GM21786 (cell line): ENCODE data around the gene GFPT1.

ENCODE experiments used
- ATAC-seq: cut with Tn5 transposase; IDR thresholded peaks from one replicate; pipeline ENCODE4 v1.9.1; 2021; ENCODE audit not compliant: unreplicated experiment

GFPT1 gene

DNA sequence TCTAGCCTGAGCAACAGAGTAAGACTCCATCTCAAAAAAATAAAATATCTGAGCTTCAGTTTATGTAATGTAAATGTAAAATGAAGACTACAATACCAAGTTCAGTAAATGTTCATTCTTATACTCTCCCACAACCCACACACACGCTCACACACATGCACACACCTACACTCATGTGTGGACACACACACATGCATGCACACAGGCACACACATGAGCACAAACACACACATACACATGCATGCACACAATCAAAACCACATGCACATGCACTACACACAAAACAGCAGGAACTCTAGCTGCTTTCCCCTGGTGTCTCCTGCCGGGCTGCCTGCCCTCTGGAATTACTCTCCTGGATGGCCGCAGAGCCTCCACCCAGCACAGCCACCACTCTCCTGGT, 90.6 kb downstream of the GFPT1 start:
- no peak for ATAC-seq

GRCh38 chr2:69292256-69292655, 94.8 kb downstream of the GFPT1 start:
- no peak for ATAC-seq

- no peak for ATAC-seq
These were observed 95.3 kb downstream of the GFPT1 start for GRCh38 chr2:69291721-69292120.

GRCh38 chr2:69291004-69291650, 95.9 kb downstream of the GFPT1 start:
- ATAC-seq: no peak

GRCh38 chr2:69288429-69288828, 98.6 kb downstream of the GFPT1 start:
- no peak for ATAC-seq

- ATAC-seq: no peak
These were observed 99.5 kb downstream of the GFPT1 start for GRCh38 chr2:69287544-69287943.

DNA sequence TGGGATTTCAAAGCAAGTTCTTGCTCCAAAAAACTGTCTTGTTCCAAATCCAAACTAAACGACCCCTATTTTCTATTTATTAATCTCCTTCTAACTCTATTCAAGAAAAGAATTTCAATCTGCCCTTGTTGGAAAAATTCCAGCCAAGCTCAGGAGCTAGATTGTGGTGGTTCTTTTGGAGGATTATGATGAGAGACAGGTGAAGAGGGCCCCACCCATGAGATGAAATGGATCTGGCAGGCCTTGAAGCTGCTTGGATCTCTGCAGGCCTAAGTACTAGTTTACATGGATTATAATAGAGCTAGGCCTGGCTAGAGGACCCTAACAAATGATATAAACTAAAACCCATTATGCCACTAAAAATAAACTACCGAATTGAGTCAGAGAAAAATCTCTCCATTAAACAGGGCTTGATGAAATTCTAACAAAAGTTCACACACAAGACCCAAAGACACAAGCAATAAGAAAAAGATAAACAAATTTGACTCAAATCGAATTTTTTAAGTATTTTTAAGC, 101.6 kb downstream of the GFPT1 start:
- ATAC-seq: no peak

GRCh38 chr2:69280796-69281412, 106.1 kb downstream of the GFPT1 start:
- no peak for ATAC-seq

DNA sequence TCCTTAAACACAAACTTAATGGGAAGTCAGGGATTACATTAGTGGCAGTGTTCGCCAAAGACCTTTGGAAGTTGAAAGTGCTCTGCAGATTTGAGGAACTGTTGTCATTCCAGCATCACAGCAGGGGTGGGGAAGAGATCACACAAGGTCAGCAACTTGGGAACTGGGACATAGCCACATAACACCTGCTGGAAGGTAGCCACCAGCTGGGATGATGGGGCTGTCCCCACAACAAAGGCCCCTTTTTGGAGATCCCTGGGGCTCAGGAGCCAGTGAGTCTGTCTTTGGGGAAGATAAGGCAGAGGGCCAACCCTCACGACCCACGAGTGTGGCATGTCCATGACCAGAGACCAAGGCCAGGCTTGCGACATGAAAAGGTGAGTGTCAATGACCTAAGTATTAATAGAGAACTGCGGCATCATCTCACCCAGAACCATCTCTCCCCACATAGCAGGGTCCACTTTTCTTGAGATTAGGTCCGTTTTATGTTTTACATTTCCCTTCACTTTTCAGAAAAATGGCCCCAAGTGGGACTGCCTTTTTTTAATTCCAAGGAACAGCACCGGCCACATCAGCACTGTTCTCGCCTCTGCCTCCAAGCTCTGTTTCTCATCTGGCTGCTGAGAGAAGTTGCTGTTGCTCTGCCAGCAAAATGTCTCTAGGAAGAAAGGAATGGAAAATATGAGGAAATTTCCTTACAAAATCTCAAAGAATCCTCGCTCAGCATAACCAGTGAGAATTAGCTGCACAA, 106.9 kb downstream of the GFPT1 start:
- no peak for ATAC-seq

- no peak for ATAC-seq
These were observed 107.8 kb downstream of the GFPT1 start for GRCh38 chr2:69279211-69279610.

DNA sequence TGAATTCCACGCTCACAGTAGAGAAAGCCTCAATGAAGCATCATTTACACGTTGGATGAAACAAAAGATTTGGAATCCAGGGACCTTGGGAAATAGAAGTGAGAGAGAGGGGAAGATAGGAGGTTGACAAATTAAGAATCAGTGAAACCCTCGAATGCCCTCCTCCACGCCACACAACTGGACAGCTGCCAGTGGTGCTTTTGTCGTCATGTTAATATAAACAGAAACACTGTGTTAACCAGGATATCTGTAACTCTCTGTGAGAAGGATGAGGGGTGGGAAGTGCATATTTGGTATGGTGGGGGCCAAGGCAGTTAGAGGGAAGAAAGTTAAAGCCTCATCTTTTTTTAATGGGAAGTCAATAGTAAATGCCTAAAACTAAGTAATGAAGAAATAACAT, 108.7 kb downstream of the GFPT1 start:
- no peak for ATAC-seq

- ATAC-seq: no peak
These were observed 111.5 kb downstream of the GFPT1 start for GRCh38 chr2:69275490-69275889.

DNA sequence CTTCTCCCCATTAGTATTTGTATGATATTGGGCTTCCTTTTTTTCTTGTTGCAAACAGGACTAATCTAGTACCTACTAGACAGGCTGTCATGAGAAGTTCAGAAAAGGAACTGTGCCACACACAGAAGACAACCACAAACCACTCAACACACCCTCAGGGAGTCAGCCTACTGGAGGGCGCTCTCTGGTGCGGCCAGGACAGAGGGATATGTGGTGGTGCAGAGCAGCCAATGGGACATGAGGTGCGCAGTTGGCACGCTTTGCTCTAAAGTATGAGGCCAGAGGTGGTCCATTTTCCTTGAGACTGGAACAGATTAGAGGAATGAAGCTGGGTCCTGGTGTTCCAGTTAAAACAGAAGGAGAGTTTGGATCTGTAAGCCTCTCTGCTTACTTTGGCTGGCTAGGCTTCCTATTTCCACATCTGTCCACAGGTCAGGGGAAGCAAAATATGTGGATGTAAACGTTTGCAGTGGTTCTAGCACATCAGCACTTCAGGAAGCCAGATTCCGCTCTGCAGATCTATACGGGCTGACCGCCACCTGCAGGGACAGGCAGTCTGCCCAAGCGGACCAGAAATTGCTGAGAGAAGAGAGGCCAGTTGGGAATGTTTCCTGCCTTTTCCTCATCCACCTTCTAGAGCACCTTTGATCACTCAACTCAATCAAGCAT, 114.1 kb downstream of the GFPT1 start:
- no peak for ATAC-seq

GRCh38 chr2:69271831-69272257, 115.2 kb downstream of the GFPT1 start:
- ATAC-seq: no peak
